K562 (cell line): ENCODE measurements around the gene NPC1L1. TPM values are rescaled to one million over a fixed set of nuclear protein-coding genes. Genes with fewer than 3 reads are reported as not detected.

ENCODE experiments used
- ARID2 ChIP-seq: fragments of 450-650 bp; IDR thresholded peaks from 2 replicates; pipeline ENCODE4 v1.6.1; 2017; ENCODE audit warnings: antibody characterized with exemption, mild to moderate bottlenecking
- ARNT ChIP-seq, 2 experiments: fragments of 450-650 bp; IDR thresholded peaks; 2 replicates each; pipeline ENCODE4 v1.6.1; 2016; ENCODE audit warnings: mild to moderate bottlenecking in 1 of 2
- DIDO1 ChIP-seq: fragments of 450-650 bp; IDR thresholded peaks from 2 replicates; pipeline ENCODE4 v1.6.1; 2016; ENCODE audit warnings: low read depth, missing biosample characterization, missing genetic modification characterization
- KAT2B ChIP-seq: IDR thresholded peaks from one replicate; pipeline ENCODE4 v1.6.1; 2012; ENCODE audit warnings: low read depth, mild to moderate bottlenecking, control low read depth, inconsistent platforms, low read length, moderate library complexity
- NCOA1 ChIP-seq: fragments of 450-650 bp; IDR thresholded peaks from 2 replicates; pipeline ENCODE4 v1.6.1; 2016; ENCODE audit warnings: low read depth
- ZNF146 ChIP-seq: IDR thresholded peaks from one replicate; pipeline ENCODE4 v1.6.1; 2018; ENCODE audit warnings: missing compliant biosample characterization; ENCODE audit not compliant: unreplicated experiment
- ZNF431 ChIP-seq: sonication (generic); formaldehyde crosslinking; IDR thresholded peaks from 2 replicates; pipeline ENCODE4 v1.8.0; 2022; ENCODE audit warnings: mild to moderate bottlenecking, missing genetic modification reagents
- ZNF696 ChIP-seq: fragments of 250-450 bp; sonication (Bioruptor Pico); conservative IDR thresholded peaks from 2 replicates; pipeline ENCODE4 v1.4.0; 2020; ENCODE audit warnings: mild to moderate bottlenecking, moderate library complexity
- ZZZ3 ChIP-seq: fragments of 450-650 bp; IDR thresholded peaks from 2 replicates; pipeline ENCODE4 v1.6.1; 2016; ENCODE audit warnings: antibody characterized with exemption, mild to moderate bottlenecking, moderate library complexity
- polyA plus RNA-seq, 8 experiments: library from polyadenylated mRNA; depleted of rRNA in 4 of 8; stranded (reverse) in 5 of 8; unstranded in 3 of 8; fragments of >200 nt; fragmentation: Nextera tagmentation in 2 of 8; fragmentation: Illumina TruSeq in 1 of 8; extraction: Ambion mirVana in 2 of 8; extraction: Trizol in 1 of 8; gene quantifications; 2 replicates each; pipeline versions ENCODE4 v1.2.1 to v1.2.3, GENCODE V29; 2011 to 2014; ENCODE audit warnings: inconsistent platforms in 1 of 8, missing spikeins in 1 of 8
- total RNA-seq, 7 experiments: library from RNA; depleted of rRNA in 6 of 7; stranded (reverse); fragments of >200 nt in 6 of 7; fragmentation: Illumina TruSeq in 2 of 7; extraction: Trizol in 2 of 7; gene quantifications; 2 replicates each; pipeline versions ENCODE4 v1.2.1 to v1.2.3, GENCODE V29; 2011 to 2021; ENCODE audit warnings: low replicate concordance in 1 of 7
- TF ChIP-seq, protein P1 (sequence below), 2 experiments: fragments of 450-650 bp; IDR thresholded peaks; 2 replicates each; pipeline ENCODE4 v1.6.1; 2018; ENCODE audit warnings: mild to moderate bottlenecking in 2 of 2, low read depth in 1 of 2; ENCODE audit not compliant: partially characterized antibody in 2 of 2
- TF ChIP-seq, protein P2 (sequence below): fragments of 450-650 bp; IDR thresholded peaks from 2 replicates; pipeline ENCODE4 v1.6.1; 2016
- TF ChIP-seq, protein P3 (sequence below): sonication (generic); formaldehyde crosslinking; IDR thresholded peaks from 2 replicates; pipeline ENCODE4 v1.8.0; 2023; ENCODE audit warnings: mild to moderate bottlenecking, missing genetic modification reagents
- TF ChIP-seq, protein P4 (sequence below): conservative IDR thresholded peaks from 2 replicates; pipeline ENCODE4 v1.6.1; 2011; ENCODE audit warnings: low read depth, mild to moderate bottlenecking, low read length; ENCODE audit not compliant: control insufficient read depth
- TF ChIP-seq, protein P5 (sequence below), 2 experiments: fragments of 450-650 bp in 1 of 2; sonication (generic) in 1 of 2; formaldehyde crosslinking in 1 of 2; IDR thresholded peaks in 1 of 2; conservative IDR thresholded peaks in 1 of 2; 2 replicates each; pipeline versions ENCODE4 v1.6.1 to v1.8.1; 2016 to 2023; ENCODE audit warnings: mild to moderate bottlenecking in 2 of 2, moderate library complexity in 2 of 2, inconsistent platforms in 1 of 2, missing genetic modification reagents in 1 of 2
- TF ChIP-seq, protein P6 (sequence below): fragments of 450-650 bp; formaldehyde crosslinking; IDR thresholded peaks from 2 replicates; pipeline ENCODE4 v1.4.0; 2020; ENCODE audit warnings: mild to moderate bottlenecking, moderate library complexity

NPC1L1 gene
- total and polyA plus RNA-seq, 9 of the 15 experiments (the other 6 are each of a cell fraction or from before 2014, with no cell fraction given): 0.01 to 0.18 (median 0.07) TPM; not detected in 4

DNA sequence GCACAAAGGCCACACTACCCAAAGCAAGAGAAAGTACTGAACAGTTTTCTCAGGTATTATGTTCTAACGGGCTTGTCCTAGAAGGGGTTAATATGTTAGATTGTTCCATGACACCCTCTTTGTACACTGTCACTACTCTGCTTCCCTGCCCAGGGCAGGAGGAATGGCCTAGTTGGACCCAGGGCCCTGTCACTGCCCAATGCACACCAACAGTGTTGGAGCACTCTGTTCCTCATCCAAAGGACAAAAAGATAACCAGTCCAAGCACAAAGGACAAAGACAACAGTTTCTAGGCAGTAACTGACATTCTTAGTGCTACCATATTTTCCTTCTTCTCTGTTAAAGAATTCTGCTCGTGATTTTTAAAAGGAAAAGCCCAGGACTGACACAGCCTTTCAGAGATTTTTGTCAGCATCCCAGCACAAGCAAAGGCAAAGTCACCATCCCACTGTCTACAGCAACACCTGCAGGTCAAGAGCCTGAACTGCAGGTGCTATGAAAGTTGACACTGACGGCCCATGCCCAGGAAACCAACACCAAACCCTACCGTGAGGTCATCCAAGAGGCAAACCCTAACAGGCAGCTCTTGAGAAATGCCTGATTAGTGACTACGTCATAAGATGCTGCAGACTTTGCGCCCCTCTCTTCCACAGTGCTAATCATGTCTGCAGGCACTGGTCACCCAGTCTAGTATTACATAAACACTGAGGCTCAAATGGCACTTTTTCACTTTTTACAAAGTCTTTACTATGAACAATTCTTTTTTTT is 63.9 kb downstream of the NPC1L1 start (continued):
- TF ChIP-seq, protein P1, sequence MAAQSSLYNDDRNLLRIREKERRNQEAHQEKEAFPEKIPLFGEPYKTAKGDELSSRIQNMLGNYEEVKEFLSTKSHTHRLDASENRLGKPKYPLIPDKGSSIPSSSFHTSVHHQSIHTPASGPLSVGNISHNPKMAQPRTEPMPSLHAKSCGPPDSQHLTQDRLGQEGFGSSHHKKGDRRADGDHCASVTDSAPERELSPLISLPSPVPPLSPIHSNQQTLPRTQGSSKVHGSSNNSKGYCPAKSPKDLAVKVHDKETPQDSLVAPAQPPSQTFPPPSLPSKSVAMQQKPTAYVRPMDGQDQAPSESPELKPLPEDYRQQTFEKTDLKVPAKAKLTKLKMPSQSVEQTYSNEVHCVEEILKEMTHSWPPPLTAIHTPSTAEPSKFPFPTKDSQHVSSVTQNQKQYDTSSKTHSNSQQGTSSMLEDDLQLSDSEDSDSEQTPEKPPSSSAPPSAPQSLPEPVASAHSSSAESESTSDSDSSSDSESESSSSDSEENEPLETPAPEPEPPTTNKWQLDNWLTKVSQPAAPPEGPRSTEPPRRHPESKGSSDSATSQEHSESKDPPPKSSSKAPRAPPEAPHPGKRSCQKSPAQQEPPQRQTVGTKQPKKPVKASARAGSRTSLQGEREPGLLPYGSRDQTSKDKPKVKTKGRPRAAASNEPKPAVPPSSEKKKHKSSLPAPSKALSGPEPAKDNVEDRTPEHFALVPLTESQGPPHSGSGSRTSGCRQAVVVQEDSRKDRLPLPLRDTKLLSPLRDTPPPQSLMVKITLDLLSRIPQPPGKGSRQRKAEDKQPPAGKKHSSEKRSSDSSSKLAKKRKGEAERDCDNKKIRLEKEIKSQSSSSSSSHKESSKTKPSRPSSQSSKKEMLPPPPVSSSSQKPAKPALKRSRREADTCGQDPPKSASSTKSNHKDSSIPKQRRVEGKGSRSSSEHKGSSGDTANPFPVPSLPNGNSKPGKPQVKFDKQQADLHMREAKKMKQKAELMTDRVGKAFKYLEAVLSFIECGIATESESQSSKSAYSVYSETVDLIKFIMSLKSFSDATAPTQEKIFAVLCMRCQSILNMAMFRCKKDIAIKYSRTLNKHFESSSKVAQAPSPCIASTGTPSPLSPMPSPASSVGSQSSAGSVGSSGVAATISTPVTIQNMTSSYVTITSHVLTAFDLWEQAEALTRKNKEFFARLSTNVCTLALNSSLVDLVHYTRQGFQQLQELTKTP (IDR thresholded peaks at IDR 0.05; ENCODE audit: low read depth in 1 of 2, partially characterized antibody in 2 of 2): no peak
- TF ChIP-seq ZNF696 (CRISPR knock-in tag) (no peak), ARNT (IDR thresholded peaks at IDR 0.05) (peak in 1 of 2 experiments; percentile 50; a peak in 1 of 4 replicates), DIDO1 (tag) (no peak), ZNF146 (CRISPR knock-in tag) (no peak), ZNF431 (CRISPR knock-in tag) (no peak), ZZZ3 (no peak), KAT2B (no peak), ARID2 (peak; percentile 14; the same call in 1 of the 2 replicates), NCOA1 (no peak)
- TF ChIP-seq, protein P2, sequence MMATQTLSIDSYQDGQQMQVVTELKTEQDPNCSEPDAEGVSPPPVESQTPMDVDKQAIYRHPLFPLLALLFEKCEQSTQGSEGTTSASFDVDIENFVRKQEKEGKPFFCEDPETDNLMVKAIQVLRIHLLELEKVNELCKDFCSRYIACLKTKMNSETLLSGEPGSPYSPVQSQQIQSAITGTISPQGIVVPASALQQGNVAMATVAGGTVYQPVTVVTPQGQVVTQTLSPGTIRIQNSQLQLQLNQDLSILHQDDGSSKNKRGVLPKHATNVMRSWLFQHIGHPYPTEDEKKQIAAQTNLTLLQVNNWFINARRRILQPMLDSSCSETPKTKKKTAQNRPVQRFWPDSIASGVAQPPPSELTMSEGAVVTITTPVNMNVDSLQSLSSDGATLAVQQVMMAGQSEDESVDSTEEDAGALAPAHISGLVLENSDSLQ: peak; percentile 16; the same call in 1 of the 2 replicates
- TF ChIP-seq, protein P3, sequence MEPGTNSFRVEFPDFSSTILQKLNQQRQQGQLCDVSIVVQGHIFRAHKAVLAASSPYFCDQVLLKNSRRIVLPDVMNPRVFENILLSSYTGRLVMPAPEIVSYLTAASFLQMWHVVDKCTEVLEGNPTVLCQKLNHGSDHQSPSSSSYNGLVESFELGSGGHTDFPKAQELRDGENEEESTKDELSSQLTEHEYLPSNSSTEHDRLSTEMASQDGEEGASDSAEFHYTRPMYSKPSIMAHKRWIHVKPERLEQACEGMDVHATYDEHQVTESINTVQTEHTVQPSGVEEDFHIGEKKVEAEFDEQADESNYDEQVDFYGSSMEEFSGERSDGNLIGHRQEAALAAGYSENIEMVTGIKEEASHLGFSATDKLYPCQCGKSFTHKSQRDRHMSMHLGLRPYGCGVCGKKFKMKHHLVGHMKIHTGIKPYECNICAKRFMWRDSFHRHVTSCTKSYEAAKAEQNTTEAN (CRISPR knock-in tag): no peak
- TF ChIP-seq, protein P4, sequence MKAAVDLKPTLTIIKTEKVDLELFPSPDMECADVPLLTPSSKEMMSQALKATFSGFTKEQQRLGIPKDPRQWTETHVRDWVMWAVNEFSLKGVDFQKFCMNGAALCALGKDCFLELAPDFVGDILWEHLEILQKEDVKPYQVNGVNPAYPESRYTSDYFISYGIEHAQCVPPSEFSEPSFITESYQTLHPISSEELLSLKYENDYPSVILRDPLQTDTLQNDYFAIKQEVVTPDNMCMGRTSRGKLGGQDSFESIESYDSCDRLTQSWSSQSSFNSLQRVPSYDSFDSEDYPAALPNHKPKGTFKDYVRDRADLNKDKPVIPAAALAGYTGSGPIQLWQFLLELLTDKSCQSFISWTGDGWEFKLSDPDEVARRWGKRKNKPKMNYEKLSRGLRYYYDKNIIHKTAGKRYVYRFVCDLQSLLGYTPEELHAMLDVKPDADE: no peak
- TF ChIP-seq, protein P5, sequence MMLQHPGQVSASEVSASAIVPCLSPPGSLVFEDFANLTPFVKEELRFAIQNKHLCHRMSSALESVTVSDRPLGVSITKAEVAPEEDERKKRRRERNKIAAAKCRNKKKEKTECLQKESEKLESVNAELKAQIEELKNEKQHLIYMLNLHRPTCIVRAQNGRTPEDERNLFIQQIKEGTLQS (IDR thresholded peaks at IDR 0.05): peak; percentile 57
- TF ChIP-seq, protein P5 (CRISPR knock-in tag; conservative IDR thresholded peaks at IDR 0.05): no peak
- TF ChIP-seq, protein P6, sequence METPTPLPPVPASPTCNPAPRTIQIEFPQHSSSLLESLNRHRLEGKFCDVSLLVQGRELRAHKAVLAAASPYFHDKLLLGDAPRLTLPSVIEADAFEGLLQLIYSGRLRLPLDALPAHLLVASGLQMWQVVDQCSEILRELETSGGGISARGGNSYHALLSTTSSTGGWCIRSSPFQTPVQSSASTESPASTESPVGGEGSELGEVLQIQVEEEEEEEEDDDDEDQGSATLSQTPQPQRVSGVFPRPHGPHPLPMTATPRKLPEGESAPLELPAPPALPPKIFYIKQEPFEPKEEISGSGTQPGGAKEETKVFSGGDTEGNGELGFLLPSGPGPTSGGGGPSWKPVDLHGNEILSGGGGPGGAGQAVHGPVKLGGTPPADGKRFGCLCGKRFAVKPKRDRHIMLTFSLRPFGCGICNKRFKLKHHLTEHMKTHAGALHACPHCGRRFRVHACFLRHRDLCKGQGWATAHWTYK (CRISPR knock-in tag): no peak
